GM12878 (cell line): ENCODE measurements around the gene TMOD2.

Source experiments
- SMAD1 ChIP-seq: fragments of 450-650 bp; IDR thresholded peaks from 2 replicates; pipeline ENCODE4 v1.6.1; 2018; ENCODE audit warnings: mild to moderate bottlenecking, low read depth; ENCODE audit not compliant: partially characterized antibody
- TARDBP ChIP-seq: IDR thresholded peaks from 2 replicates; pipeline ENCODE4 v1.6.1; 2016; ENCODE audit warnings: borderline replicate concordance

GRCh38 chr15:51771773-51772172, 20.4 kb downstream of the TMOD2 start:
- TF ChIP-seq SMAD1 = no peak
- no peak for TF ChIP-seq TARDBP
